H1 (cell line): ENCODE measurements around the gene HLA-DQA1. TPM values are rescaled to one million over a fixed set of nuclear protein-coding genes. Genes with fewer than 3 reads are reported as not detected.

Experiments
- CTCF ChIA-PET: fragments of 300-600 bp; sonication (Branson Sonifier 250); formaldehyde crosslinking; loops from one replicate; lab custom pipeline; 2021; ENCODE audit not compliant: partially characterized antibody; lab: Charles Lee
- POLR2A ChIA-PET: fragments of 300-600 bp; sonication (Branson Sonifier 250); formaldehyde crosslinking; loops from one replicate; lab custom pipeline; 2021; ENCODE audit warnings: inconsistent platforms; ENCODE audit not compliant: partially characterized antibody; lab: Charles Lee
- DNase-seq, 2 experiments: peaks; one replicate each; pipeline versions ENCODE4 v3.0.0 to v3.0.0-alpha.2; 2010 to 2022; ENCODE audit warnings: low spot score in 2 of 2, low read depth in 1 of 2, mixed read lengths in 1 of 2
- FAIRE-seq: peaks from 2 replicates; lab custom pipeline; 2011; peaks lifted over from hg19 to GRCh38; lab: Jason Lieb, UNC
- H2AFZ ChIP-seq: 2 replicates; pipeline ENCODE4 v1.8.1; 2012; ENCODE audit warnings: low read length, inconsistent platforms
- H2AK5ac ChIP-seq: 2 replicates; pipeline ENCODE4 v1.6.1; 2013; ENCODE audit warnings: low read depth, low read length
- H2BK120ac ChIP-seq: replicated peaks from 2 replicates; pipeline ENCODE3; 2013; ENCODE audit warnings: low read depth, low read length, inconsistent platforms
- H2BK12ac ChIP-seq: 2 replicates; pipeline ENCODE4 v1.6.1; 2013; ENCODE audit warnings: low read depth, low read length
- H2BK15ac ChIP-seq: 2 replicates; pipeline ENCODE4 v1.6.1; 2013; ENCODE audit warnings: low read length
- H2BK20ac ChIP-seq: 2 replicates; pipeline ENCODE4 v1.6.1; 2013; ENCODE audit warnings: low read length
- H2BK5ac ChIP-seq: 2 replicates; pipeline ENCODE4 v1.6.1; 2013; ENCODE audit warnings: low read depth, low read length
- H3K14ac ChIP-seq: 2 replicates; pipeline ENCODE4 v1.6.1; 2013; ENCODE audit warnings: inconsistent platforms; ENCODE audit not compliant: insufficient read length
- H3K18ac ChIP-seq: 2 replicates; pipeline ENCODE4 v1.6.1; 2013; ENCODE audit warnings: low read length; ENCODE audit errors: extremely low read depth
- H3K23ac ChIP-seq: 2 replicates; pipeline ENCODE4 v1.6.1; 2013; ENCODE audit warnings: inconsistent platforms; ENCODE audit not compliant: insufficient read length
- H3K23me2 ChIP-seq: 2 replicates; pipeline ENCODE4 v1.6.1; 2013; ENCODE audit warnings: low read depth, low read length
- H3K27ac ChIP-seq: 2 replicates; pipeline ENCODE4 v1.6.1; 2011; ENCODE audit warnings: low read depth, low read length, inconsistent platforms
- H3K27me3 ChIP-seq, 4 experiments: replicated peaks in 1 of 4; 1 replicate in 1 of 4; 2 replicates in 3 of 4; pipeline versions ENCODE4 v1.6.1 to v1.8.1; 2011 to 2013; ENCODE audit warnings: low read length in 3 of 4, mild to moderate bottlenecking in 3 of 4, inconsistent platforms in 2 of 4, mixed read lengths in 2 of 4, moderate library complexity in 1 of 4; ENCODE audit not compliant: control insufficient read depth in 3 of 4, insufficient read depth in 3 of 4; ENCODE audit errors: extremely low read depth in 1 of 4
- H3K36me3 ChIP-seq, 4 experiments: 2 replicates each; pipeline versions ENCODE4 v1.6.1 to v1.8.1; 2011 to 2013; ENCODE audit warnings: mild to moderate bottlenecking in 4 of 4, low read length in 3 of 4, moderate library complexity in 2 of 4, control low read depth in 1 of 4, inconsistent platforms in 1 of 4; ENCODE audit not compliant: insufficient read depth in 4 of 4, control insufficient read depth in 2 of 4
- H3K4ac ChIP-seq: replicated peaks from 2 replicates; pipeline ENCODE3; 2013; ENCODE audit warnings: low read length, low read depth, mixed read lengths, inconsistent platforms; ENCODE audit not compliant: insufficient read length
- H3K4me1 ChIP-seq, 4 experiments: replicated peaks in 1 of 4; 1 replicate in 1 of 4; 2 replicates in 3 of 4; pipeline versions ENCODE4 v1.6.1 to v1.8.1; 2011 to 2013; ENCODE audit warnings: low read length in 3 of 4, inconsistent platforms in 2 of 4, mixed read lengths in 1 of 4; ENCODE audit not compliant: insufficient read depth in 4 of 4, control insufficient read depth in 3 of 4
- H3K4me2 ChIP-seq, 2 experiments: 2 replicates each; pipeline versions ENCODE4 v1.6.1 to v1.8.1; 2011 to 2013; ENCODE audit warnings: low read depth in 2 of 2, low read length in 2 of 2, control low read depth in 1 of 2, inconsistent platforms in 1 of 2, mild to moderate bottlenecking in 1 of 2; ENCODE audit not compliant: insufficient read depth in 1 of 2
- H3K4me3 ChIP-seq, 4 experiments: fragments of 200-600, 300-600 bp in 1 of 4; sonication (generic), shearing (Covaris generic), sonication (Bioruptor Twin) in 1 of 4; 2 replicates each; pipeline versions ENCODE4 v1.5.1 to v1.8.1; 2011 to 2016; ENCODE audit warnings: low read length in 4 of 4, low read depth in 3 of 4, control low read depth in 2 of 4, inconsistent platforms in 2 of 4, mild to moderate bottlenecking in 2 of 4, mixed read lengths in 1 of 4, moderate library complexity in 1 of 4; ENCODE audit not compliant: insufficient read depth in 2 of 4; ENCODE audit errors: extremely low read depth in 1 of 4
- H3K56ac ChIP-seq: replicated peaks from 2 replicates; pipeline ENCODE3; 2013; ENCODE audit warnings: low read depth, mild to moderate bottlenecking, mixed read lengths, low read length, inconsistent platforms; ENCODE audit not compliant: insufficient read length
- H3K79me1 ChIP-seq: 2 replicates; pipeline ENCODE4 v1.6.1; 2013; ENCODE audit warnings: low read depth, low read length, control low read depth
- H3K79me2 ChIP-seq, 2 experiments: 2 replicates each; pipeline versions ENCODE4 v1.6.1 to v1.8.1; 2012 to 2013; ENCODE audit warnings: low read length in 2 of 2, mild to moderate bottlenecking in 2 of 2, inconsistent platforms in 1 of 2; ENCODE audit not compliant: insufficient read depth in 2 of 2, control insufficient read depth in 1 of 2
- H3K9ac ChIP-seq, 4 experiments: replicated peaks in 1 of 4; 1 replicate in 1 of 4; 2 replicates in 3 of 4; pipeline versions ENCODE4 v1.6.1 to v1.8.1; 2011 to 2013; ENCODE audit warnings: low read depth in 3 of 4, low read length in 3 of 4, control low read depth in 2 of 4, mild to moderate bottlenecking in 2 of 4, moderate library complexity in 2 of 4, inconsistent platforms in 1 of 4; ENCODE audit errors: extremely low read depth in 1 of 4
- H3K9me3 ChIP-seq, 2 experiments: 2 replicates each; pipeline versions ENCODE4 v1.6.1 to v1.8.1; 2012 to 2013; ENCODE audit warnings: mild to moderate bottlenecking in 2 of 2, moderate library complexity in 2 of 2, control low read depth in 1 of 2, inconsistent platforms in 1 of 2, low read depth in 1 of 2, low read length in 1 of 2, mixed read lengths in 1 of 2; ENCODE audit not compliant: insufficient read depth in 2 of 2
- H4K20me1 ChIP-seq, 2 experiments: replicated peaks in 1 of 2; 2 replicates each; pipeline versions ENCODE3 to v1.8.1; 2011 to 2013; ENCODE audit warnings: inconsistent platforms in 2 of 2, low read length in 2 of 2, mild to moderate bottlenecking in 1 of 2; ENCODE audit not compliant: insufficient read depth in 2 of 2, control insufficient read depth in 1 of 2
- H4K5ac ChIP-seq: 2 replicates; pipeline ENCODE4 v1.6.1; 2013; ENCODE audit warnings: low read length, low read depth, mixed read lengths, inconsistent platforms; ENCODE audit not compliant: insufficient read length
- H4K8ac ChIP-seq: 2 replicates; pipeline ENCODE4 v1.8.0; 2013; ENCODE audit warnings: mild to moderate bottlenecking, moderate library complexity, low read length, inconsistent platforms; ENCODE audit not compliant: insufficient read depth; ENCODE audit errors: extremely low read depth
- H4K91ac ChIP-seq: replicated peaks from 2 replicates; pipeline ENCODE3; 2013; ENCODE audit warnings: low read length, mixed read lengths, inconsistent platforms; ENCODE audit not compliant: insufficient read length
- EGR1 ChIP-seq: IDR thresholded peaks from 2 replicates; pipeline ENCODE4 v1.6.1; 2011; ENCODE audit warnings: low read depth, low read length, borderline replicate concordance
- GABPA ChIP-seq: IDR thresholded peaks from 2 replicates; pipeline ENCODE4 v1.6.1; 2011; ENCODE audit warnings: mild to moderate bottlenecking, low read length, moderate library complexity, borderline replicate concordance; ENCODE audit not compliant: insufficient read depth
- JUND ChIP-seq: IDR thresholded peaks from 2 replicates; pipeline ENCODE4 v1.6.1; 2011; ENCODE audit warnings: mild to moderate bottlenecking, improper control_type of control experiment, low read length
- MAFK ChIP-seq: IDR thresholded peaks from 2 replicates; pipeline ENCODE4 v1.6.1; 2012; ENCODE audit warnings: low read depth, mild to moderate bottlenecking, improper control_type of control experiment, low read length
- SIX5 ChIP-seq: IDR thresholded peaks from 2 replicates; pipeline ENCODE4 v1.6.1; 2011; ENCODE audit warnings: mild to moderate bottlenecking, low read depth, low read length
- USF2 ChIP-seq: IDR thresholded peaks from 2 replicates; pipeline ENCODE4 v1.6.1; 2011; ENCODE audit warnings: low read length, improper control_type of control experiment
- WGBS, 2 experiments: shearing (Covaris generic) in 1 of 2; methylation state at CpG; one replicate each; pipeline versions ENCODE4 v1.1.6 to v1.1.7; 2013 to 2015; ENCODE audit warnings: low lambda C conversion rate in 2 of 2, mixed read lengths in 2 of 2, inconsistent platforms in 1 of 2, low coverage in 1 of 2, missing lambda C conversion rate in 1 of 2; ENCODE audit not compliant: insufficient replicate concordance in 2 of 2, insufficient coverage in 1 of 2, insufficient read length in 1 of 2; ENCODE audit errors: extremely low coverage in 1 of 2, missing lambda C conversion rate in 1 of 2; 5-methylcytosine and 5-hydroxymethylcytosine counted together
- polyA plus RNA-seq, 7 experiments: library from polyadenylated mRNA; depleted of rRNA in 3 of 7; stranded (reverse) in 5 of 7; unstranded in 2 of 7; fragments of >200 nt in 5 of 7; fragments of 200-250 nt in 2 of 7; gene quantifications; 1 replicate in 5 of 7; 2 replicates in 1 of 7; 4 replicates in 1 of 7; pipeline versions ENCODE4 v1.2.1 to v1.2.3, GENCODE V29; 2011 to 2013; ENCODE audit warnings: missing spikeins in 2 of 7, mixed read lengths in 2 of 7
- total RNA-seq: library from RNA; stranded (reverse); fragmentation: NEBNext Ultra II Directional; extraction: Animal tissue kit (Norgen Biotek cat#: 25700); gene quantifications from 2 replicates; pipeline ENCODE4 v1.2.1, GENCODE V29; 2021

The HLA-DQA1 gene
- total and polyA plus RNA-seq, 2 of the 8 experiments (the other 6 are each of a cell fraction or from before 2014, with no cell fraction given): 0.12 TPM; not detected in 1

- Histone ChIP-seq H3K9me3 (no peaks in the 10 kb centered on the region), H3K4me3 (no peak overlapping the region), H2BK120ac (no peak overlapping the region), H3K56ac (no peak overlapping the region), H3K4me1 (no peaks in the 10 kb centered on the region), H3K14ac (no peak overlapping the region), H4K91ac (no peak overlapping the region), H3K23me2 (no peaks in the 10 kb centered on the region), H2AFZ (no peak overlapping the region), H2BK20ac (no peak overlapping the region), H4K5ac (no peak overlapping the region), H2BK15ac (no peak overlapping the region), H4K8ac (no peak overlapping the region), H4K20me1 (no peaks in the 10 kb centered on the region), H3K4ac (no peak overlapping the region), H2BK12ac (no peak overlapping the region), H3K79me1 (no peaks in the 10 kb centered on the region), H3K27me3 (peaks cover 0 to 14% (median 5%) of the 10 kb centered on the region in 4 experiments; a peak in 3 of 7 replicates), H2AK5ac (no peak overlapping the region), H3K27ac (no peak overlapping the region), H2BK5ac (no peak overlapping the region), H3K18ac (no peak overlapping the region), H3K36me3 (no peaks in the 10 kb centered on the region), H3K4me2 (no peak overlapping the region), H3K9ac (no peak overlapping the region), H3K79me2 (no peaks in the 10 kb centered on the region), H3K23ac (no peak overlapping the region)
- FAIRE-seq: no peak
- POLR2A ChIA-PET: no interaction called here
- CTCF ChIA-PET: no interaction called here
- TF ChIP-seq JUND (no peak), USF2 (no peak), MAFK (no peak), SIX5 (no peak), EGR1 (no peak), GABPA (no peak)
- 41% methylated on average over 5 of the region's 5 CpGs; no CpG with 5 or more reads in 1 of the 2 experiments for WGBS, 2 experiments
- no peak for DNase-seq
These were observed 25.6 kb downstream of the HLA-DQA1 start for GRCh38 chr6:32662836-32663235.
